GM21515 (cell line): ENCODE results near the gene PELI3.
A peak's percentile ranks its signal among the peaks of the same experiment; 100 is the strongest.

Experiments used
- ATAC-seq: cut with Tn5 transposase; IDR thresholded peaks from one replicate; pipeline ENCODE4 v1.9.1; 2021; ENCODE audit not compliant: unreplicated experiment

PELI3 gene

DNA sequence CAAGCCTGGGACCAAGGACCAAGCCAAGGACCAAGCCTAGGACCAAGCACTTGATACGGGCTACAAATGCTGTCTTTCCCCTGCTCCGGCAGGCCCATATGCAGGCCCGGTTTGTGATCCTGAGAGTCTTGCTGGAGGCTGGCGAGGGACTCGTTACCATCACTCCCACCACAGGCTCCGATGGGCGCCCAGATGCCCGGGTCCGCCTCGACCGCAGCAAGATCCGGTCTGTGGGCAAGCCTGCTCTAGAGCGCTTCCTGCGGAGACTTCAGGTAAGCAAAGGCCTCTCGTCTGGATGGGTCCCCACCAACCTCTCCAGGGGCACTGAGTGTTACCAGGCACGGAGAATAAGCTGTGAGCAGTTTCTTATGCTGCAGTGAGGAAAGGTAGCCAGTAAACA, 30.5 kb downstream of the PELI3 start:
- ATAC-seq, result no peak

DNA sequence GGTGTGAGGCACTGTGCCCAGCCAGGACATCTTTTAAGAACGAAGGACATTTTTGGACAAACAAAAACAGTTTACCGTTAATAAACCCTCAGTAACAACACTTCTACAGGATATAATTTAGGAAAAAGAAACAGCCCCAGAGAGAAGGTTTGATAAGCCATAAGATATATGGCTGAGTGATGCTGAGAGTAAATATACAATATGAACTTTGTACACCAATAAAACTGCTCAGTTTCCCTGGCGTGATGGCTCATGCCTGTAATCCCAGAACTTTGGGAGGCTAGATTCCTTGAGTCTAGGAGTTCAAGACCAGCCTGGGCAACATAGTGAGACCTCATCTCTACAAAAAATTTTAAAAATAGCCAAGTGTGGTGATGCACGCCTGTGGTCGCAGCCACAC, 31.8 kb downstream of the PELI3 start:
- ATAC-seq, result no peak

DNA sequence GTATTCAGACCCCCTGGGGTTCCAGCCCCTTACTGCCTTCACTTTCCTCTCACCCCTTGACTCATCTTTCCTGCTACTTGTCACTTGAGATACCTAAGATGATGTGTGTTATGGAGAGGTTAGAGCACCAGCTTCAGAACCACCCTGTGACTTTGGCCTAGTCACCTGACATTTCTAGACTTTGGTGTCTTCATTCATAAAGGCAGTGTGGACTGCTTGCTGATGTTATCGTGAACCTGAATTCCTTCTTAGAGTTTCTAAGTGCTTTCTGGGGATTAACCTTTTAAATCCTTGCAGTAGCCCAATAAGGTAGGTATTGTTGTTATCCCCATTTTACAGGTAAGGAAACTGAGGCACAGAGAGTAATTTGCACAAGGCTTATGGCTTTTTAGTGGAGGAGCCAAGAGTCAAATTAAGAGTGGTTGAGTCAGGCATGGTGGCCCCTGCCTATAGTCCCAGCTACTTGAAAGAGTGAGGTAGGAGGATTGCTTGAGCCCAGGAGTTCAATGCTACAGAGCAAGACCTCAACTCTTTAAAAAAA, 38.6 kb downstream of the PELI3 start:
- ATAC-seq, result no peak

DNA sequence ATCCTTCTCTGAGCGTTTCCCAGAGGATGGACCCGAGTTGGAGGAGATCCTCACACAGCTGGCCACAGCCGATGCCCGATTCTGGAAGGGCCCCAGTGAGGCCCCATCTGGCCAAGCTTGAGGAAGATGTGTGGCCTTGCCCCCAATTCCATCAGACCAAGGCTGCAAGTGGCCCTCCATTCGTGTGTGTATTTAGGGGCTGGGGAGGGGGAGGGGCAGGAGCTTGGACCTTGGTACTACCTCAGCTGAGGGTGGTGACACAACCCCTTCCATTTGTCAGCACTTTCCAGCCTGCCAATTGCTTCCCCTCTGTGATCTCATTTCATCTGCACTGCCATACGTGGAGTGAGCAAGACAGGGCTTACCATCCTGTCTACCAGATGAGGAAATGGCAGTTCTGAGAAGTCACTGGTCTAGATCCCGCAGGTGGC, 42.4 kb downstream of the PELI3 start:
- ATAC-seq, result no peak

DNA sequence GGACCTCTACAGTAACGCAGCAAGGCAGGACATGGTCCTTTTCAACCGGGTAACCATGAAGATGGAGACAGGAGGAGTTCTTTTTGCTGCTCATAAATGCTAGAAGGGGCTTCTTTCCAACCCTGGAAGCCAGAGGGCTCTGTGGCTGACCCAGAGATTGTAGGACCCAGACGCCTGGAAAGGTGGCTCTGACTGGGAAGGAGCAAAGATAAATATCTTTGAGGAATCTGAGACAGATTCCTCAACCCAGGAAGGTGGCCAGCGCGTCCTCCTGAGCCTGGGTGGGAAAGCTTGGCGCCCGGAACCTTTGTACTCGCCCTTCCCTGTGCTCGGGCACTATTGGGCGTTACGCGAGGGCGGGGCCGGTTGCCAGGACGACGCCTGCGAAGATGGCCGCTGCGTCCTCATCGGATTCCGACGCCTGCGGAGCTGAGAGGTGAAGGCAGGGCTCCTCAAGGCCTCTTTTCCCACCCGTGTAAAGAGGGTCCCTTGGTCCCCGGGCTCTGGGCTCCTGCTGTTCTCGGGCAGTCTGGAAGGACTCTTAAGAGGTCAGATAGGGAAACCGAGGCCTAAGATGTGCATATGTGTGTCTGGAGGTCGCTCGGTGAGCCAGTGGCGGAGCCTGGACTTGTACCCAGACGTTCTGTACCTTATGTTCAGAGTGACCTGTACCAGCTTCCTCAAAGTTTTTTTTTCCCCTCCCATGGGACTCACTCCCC, 43.7 kb downstream of the PELI3 start, which contains the start of gene BBS1:
Gene BBS1, plus strand, starts transcription at position 365 of the 719 bp plus-strand sequence. Its CDS starts 25 bp downstream, at position 390.
- peak; percentile 81 for ATAC-seq

DNA sequence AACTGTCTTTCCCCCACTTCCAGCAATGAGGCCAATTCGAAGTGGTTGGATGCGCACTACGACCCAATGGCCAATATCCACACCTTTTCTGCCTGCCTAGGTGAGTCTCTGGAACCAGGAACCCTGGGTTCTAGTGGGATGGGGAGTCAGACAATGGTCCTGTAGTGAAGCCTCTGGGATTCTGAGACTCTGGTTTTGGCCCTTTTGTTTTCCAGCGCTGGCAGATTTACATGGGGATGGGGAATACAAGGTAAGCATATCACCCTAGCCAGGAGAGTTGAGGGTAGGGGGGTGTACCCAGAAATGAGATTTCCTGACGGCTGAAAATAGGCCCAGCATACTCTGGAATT, 44.3 kb downstream of the PELI3 start:
- no peak for ATAC-seq

DNA sequence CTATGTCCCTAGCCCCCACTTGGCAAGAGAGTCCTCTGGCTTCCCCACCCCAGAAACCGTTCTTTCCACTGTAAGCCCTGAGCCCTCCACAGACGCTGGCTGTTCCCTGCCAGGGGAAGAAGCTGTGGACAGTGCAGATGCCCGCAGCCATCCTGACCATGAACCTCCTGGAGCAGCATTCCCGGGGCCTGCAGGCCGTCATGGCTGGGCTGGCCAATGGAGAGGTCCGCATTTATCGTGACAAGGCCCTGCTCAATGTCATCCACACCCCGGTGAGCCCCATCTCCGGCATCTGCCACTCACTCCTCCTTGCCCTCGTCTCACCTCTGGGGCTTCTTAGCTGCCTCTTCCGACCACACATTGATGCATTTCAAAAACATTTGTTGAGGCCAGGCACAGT, 56.9 kb downstream of the PELI3 start:
- no peak for ATAC-seq

DNA sequence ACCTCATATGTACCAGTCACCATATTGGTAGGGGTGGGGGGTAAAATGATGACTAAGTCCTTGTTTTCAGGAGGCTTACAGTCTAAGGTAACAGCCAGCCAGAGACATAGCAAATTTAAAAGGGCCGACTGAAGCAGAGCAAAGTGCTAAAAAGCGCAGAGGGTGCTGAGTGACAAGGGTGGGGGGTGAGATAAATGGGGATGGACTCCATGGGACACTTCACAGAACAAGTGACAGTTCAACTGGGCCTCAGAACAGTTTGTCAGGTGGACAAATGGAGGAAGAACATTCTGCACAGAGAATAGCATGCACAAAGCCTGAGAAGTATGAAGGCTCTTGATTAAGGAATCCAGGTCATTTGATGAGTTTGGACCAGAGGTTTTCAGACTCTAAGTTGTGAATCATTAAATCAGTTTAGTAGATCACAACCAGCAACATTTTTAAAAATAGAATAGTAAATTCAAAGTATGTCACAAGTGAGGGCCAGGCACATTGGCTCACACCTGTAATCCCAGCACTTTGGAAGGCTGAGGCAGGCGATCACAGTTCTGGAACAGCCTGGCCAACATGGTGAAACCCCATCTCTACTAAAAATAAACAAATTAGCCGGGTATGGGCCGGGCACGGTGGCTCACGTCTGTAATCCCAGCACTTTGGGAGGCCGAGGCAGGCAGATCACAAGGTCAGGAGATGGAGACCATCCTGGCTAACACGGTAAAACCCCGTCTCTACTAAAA, 57.8 kb downstream of the PELI3 start:
- ATAC-seq, result no peak
